Measurements from ENCODE around the gene TMEM132C. TPM values are rescaled to one million over a fixed set of nuclear protein-coding genes. Genes with fewer than 3 reads are reported as not detected.

The TMEM132C gene
- total and polyA plus RNA-seq, 2 experiments from 2014 or later: not detected

DNA sequence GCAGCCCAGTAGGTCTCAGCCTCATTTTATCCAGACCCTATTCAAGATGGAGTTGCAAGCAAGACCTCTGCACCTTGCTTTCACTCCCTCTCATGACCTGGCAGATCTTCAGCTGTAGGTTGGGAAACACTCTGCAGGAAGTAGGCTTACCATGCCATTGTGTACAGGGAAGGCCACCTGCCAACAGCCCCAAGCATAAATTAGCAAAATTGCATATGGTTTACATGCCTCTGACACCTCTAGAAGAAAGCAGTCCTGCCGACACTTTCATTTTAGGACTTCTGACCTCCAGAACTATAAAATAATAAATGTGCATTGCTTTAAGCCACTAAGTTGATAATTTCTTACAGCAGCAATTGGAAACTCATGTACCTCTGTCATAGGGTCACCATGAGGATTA is 459.9 kb downstream of the TMEM132C start (continued):
- TF ChIP-seq, protein P1, sequence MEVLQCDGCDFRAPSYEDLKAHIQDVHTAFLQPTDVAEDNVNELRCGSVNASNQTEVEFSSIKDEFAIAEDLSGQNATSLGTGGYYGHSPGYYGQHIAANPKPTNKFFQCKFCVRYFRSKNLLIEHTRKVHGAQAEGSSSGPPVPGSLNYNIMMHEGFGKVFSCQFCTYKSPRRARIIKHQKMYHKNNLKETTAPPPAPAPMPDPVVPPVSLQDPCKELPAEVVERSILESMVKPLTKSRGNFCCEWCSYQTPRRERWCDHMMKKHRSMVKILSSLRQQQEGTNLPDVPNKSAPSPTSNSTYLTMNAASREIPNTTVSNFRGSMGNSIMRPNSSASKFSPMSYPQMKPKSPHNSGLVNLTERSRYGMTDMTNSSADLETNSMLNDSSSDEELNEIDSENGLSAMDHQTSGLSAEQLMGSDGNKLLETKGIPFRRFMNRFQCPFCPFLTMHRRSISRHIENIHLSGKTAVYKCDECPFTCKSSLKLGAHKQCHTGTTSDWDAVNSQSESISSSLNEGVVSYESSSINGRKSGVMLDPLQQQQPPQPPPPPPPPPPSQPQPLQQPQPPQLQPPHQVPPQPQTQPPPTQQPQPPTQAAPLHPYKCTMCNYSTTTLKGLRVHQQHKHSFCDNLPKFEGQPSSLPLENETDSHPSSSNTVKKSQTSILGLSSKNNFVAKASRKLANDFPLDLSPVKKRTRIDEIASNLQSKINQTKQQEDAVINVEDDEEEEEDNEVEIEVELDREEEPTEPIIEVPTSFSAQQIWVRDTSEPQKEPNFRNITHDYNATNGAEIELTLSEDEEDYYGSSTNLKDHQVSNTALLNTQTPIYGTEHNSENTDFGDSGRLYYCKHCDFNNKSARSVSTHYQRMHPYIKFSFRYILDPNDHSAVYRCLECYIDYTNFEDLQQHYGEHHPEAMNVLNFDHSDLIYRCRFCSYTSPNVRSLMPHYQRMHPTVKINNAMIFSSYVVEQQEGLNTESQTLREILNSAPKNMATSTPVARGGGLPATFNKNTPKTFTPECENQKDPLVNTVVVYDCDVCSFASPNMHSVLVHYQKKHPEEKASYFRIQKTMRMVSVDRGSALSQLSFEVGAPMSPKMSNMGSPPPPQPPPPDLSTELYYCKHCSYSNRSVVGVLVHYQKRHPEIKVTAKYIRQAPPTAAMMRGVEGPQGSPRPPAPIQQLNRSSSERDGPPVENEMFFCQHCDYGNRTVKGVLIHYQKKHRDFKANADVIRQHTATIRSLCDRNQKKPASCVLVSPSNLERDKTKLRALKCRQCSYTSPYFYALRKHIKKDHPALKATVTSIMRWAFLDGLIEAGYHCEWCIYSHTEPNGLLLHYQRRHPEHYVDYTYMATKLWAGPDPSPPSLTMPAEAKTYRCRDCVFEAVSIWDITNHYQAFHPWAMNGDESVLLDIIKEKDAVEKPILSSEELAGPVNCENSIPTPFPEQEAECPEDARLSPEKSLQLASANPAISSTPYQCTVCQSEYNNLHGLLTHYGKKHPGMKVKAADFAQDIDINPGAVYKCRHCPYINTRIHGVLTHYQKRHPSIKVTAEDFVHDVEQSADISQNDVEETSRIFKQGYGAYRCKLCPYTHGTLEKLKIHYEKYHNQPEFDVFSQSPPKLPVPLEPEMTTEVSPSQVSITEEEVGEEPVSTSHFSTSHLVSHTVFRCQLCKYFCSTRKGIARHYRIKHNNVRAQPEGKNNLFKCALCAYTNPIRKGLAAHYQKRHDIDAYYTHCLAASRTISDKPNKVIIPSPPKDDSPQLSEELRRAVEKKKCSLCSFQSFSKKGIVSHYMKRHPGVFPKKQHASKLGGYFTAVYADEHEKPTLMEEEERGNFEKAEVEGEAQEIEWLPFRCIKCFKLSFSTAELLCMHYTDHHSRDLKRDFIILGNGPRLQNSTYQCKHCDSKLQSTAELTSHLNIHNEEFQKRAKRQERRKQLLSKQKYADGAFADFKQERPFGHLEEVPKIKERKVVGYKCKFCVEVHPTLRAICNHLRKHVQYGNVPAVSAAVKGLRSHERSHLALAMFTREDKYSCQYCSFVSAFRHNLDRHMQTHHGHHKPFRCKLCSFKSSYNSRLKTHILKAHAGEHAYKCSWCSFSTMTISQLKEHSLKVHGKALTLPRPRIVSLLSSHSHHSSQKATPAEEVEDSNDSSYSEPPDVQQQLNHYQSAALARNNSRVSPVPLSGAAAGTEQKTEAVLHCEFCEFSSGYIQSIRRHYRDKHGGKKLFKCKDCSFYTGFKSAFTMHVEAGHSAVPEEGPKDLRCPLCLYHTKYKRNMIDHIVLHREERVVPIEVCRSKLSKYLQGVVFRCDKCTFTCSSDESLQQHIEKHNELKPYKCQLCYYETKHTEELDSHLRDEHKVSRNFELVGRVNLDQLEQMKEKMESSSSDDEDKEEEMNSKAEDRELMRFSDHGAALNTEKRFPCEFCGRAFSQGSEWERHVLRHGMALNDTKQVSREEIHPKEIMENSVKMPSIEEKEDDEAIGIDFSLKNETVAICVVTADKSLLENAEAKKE (CRISPR knock-in tag; IDR thresholded peaks at IDR 0.05): no peak
- TF ChIP-seq POLR2AphosphoS5 (IDR thresholded peaks at IDR 0.05; ENCODE audit: low read depth): no peak
- TF ChIP-seq, protein P2, sequence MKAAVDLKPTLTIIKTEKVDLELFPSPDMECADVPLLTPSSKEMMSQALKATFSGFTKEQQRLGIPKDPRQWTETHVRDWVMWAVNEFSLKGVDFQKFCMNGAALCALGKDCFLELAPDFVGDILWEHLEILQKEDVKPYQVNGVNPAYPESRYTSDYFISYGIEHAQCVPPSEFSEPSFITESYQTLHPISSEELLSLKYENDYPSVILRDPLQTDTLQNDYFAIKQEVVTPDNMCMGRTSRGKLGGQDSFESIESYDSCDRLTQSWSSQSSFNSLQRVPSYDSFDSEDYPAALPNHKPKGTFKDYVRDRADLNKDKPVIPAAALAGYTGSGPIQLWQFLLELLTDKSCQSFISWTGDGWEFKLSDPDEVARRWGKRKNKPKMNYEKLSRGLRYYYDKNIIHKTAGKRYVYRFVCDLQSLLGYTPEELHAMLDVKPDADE (IDR thresholded peaks at IDR 0.05): no peak
- no peak for TF ChIP-seq CREB1 (CRISPR knock-in tag; IDR thresholded peaks at IDR 0.05; ENCODE audit: low read depth)
- TF ChIP-seq, protein P3, sequence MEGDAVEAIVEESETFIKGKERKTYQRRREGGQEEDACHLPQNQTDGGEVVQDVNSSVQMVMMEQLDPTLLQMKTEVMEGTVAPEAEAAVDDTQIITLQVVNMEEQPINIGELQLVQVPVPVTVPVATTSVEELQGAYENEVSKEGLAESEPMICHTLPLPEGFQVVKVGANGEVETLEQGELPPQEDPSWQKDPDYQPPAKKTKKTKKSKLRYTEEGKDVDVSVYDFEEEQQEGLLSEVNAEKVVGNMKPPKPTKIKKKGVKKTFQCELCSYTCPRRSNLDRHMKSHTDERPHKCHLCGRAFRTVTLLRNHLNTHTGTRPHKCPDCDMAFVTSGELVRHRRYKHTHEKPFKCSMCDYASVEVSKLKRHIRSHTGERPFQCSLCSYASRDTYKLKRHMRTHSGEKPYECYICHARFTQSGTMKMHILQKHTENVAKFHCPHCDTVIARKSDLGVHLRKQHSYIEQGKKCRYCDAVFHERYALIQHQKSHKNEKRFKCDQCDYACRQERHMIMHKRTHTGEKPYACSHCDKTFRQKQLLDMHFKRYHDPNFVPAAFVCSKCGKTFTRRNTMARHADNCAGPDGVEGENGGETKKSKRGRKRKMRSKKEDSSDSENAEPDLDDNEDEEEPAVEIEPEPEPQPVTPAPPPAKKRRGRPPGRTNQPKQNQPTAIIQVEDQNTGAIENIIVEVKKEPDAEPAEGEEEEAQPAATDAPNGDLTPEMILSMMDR (conservative IDR thresholded peaks at IDR 0.05; ENCODE audit: low read depth in 2 of 2): no peak

DNA sequence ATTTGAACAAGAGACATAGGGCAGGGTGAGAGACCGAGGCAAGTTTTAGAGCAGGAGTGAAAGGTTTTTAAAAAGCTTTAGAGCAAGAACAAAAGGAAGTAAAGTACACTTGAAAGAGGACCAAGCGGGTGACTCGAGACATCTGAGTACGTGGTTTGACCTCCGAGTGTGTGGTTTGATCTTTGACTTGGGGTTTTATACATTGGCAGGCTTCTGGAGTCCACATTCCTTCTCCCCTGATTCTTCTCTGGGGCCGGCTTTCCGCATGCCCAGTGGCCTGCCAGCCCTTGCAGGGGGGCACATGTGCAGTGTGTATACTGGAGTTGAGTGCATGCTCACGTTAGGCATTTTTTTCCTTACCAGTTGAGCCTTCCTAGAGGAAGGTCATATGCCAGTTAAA is 460.5 kb downstream of the TMEM132C start:
- ATAC-seq (no peak), DNase-seq (ENCODE audit: low spot score) (no peak)
- Histone ChIP-seq H3K4me1 (ENCODE audit: insufficient read depth) (peaks cover 4% of the 10 kb centered on the region; the same call in 1 of the 2 replicates), H3K27me3 (ENCODE audit: insufficient read depth) (no peaks in the 10 kb centered on the region), H3K79me2 (replicated peaks; ENCODE audit: insufficient read depth) (no peaks in the 10 kb centered on the region), H3K27ac (ENCODE audit: low read depth) (no peak overlapping the region), H3K9me2 (ENCODE audit: insufficient read depth) (no peaks in the 10 kb centered on the region), H3K36me3 (ENCODE audit: insufficient read depth) (no peaks in the 10 kb centered on the region), H2AFZ (no peak overlapping the region), H4K20me1 (replicated peaks; ENCODE audit: insufficient read depth) (no peaks in the 10 kb centered on the region), H3F3A (replicated peaks; ENCODE audit: low read depth) (no peaks in the 10 kb centered on the region), H3K4me3 (no peak overlapping the region), H3K4me2 (no peak overlapping the region)
- no peak overlapping the region for H3K27ac Mint-ChIP-seq
- no peaks in the 10 kb centered on the region for H3K4me1 Mint-ChIP-seq
- peaks cover 2% of the 10 kb centered on the region for H3K27me3 Mint-ChIP-seq (ENCODE audit: insufficient read depth, low read depth, poor library complexity)
- H3K36me3 Mint-ChIP-seq (ENCODE audit: low read depth): peaks cover 40% of the 10 kb centered on the region
- no peak overlapping the region for H3K4me3 Mint-ChIP-seq
- peaks cover 95% of the 10 kb centered on the region for H3K9me3 Mint-ChIP-seq
- TF ChIP-seq, protein P3 (conservative IDR thresholded peaks at IDR 0.05; ENCODE audit: low read depth in 2 of 2): no peak
- TF ChIP-seq, protein P4, sequence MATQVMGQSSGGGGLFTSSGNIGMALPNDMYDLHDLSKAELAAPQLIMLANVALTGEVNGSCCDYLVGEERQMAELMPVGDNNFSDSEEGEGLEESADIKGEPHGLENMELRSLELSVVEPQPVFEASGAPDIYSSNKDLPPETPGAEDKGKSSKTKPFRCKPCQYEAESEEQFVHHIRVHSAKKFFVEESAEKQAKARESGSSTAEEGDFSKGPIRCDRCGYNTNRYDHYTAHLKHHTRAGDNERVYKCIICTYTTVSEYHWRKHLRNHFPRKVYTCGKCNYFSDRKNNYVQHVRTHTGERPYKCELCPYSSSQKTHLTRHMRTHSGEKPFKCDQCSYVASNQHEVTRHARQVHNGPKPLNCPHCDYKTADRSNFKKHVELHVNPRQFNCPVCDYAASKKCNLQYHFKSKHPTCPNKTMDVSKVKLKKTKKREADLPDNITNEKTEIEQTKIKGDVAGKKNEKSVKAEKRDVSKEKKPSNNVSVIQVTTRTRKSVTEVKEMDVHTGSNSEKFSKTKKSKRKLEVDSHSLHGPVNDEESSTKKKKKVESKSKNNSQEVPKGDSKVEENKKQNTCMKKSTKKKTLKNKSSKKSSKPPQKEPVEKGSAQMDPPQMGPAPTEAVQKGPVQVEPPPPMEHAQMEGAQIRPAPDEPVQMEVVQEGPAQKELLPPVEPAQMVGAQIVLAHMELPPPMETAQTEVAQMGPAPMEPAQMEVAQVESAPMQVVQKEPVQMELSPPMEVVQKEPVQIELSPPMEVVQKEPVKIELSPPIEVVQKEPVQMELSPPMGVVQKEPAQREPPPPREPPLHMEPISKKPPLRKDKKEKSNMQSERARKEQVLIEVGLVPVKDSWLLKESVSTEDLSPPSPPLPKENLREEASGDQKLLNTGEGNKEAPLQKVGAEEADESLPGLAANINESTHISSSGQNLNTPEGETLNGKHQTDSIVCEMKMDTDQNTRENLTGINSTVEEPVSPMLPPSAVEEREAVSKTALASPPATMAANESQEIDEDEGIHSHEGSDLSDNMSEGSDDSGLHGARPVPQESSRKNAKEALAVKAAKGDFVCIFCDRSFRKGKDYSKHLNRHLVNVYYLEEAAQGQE (IDR thresholded peaks at IDR 0.05; ENCODE audit: unreplicated experiment): no peak
- no peak for TF ChIP-seq POLR2AphosphoS5 (IDR thresholded peaks at IDR 0.05; ENCODE audit: low read depth)
- TF ChIP-seq EZH2phosphoT487 (IDR thresholded peaks at IDR 0.05; ENCODE audit: unreplicated experiment): no peak
- TF ChIP-seq, protein P2 (IDR thresholded peaks at IDR 0.05): no peak

Data from GM23338 (cell line).